SK-N-SH treated with all-trans-retinoic acid at 6 μM for 48 hours (cell line): ENCODE results near the gene TFF3.

Experiments
- ATAC-seq: fragments of 200-7000 bp; cut with Tn5 transposase; 3 replicates; pipeline ENCODE4 v1.9.1; 2020; ENCODE audit warnings: mild to moderate bottlenecking, moderate library complexity
- ARNTL ChIP-seq: fragments of 450-650 bp; formaldehyde crosslinking; IDR thresholded peaks from 2 replicates; pipeline ENCODE4 v1.5.0; 2020; ENCODE audit warnings: low read depth, mild to moderate bottlenecking, moderate library complexity, borderline replicate concordance
- BACH2 ChIP-seq: fragments of 250-450 bp; sonication (Bioruptor Pico); IDR thresholded peaks from 2 replicates; pipeline ENCODE4 v1.9.0; 2021; ENCODE audit warnings: mild to moderate bottlenecking, borderline replicate concordance
- CSDC2 ChIP-seq: fragments of 250-450 bp; sonication (Bioruptor Pico); IDR thresholded peaks from 2 replicates; pipeline ENCODE4 v1.5.0; 2020; ENCODE audit warnings: mild to moderate bottlenecking, moderate library complexity
- ESRRG ChIP-seq: fragments of 250-450 bp; sonication (Bioruptor Pico); IDR thresholded peaks from 2 replicates; pipeline ENCODE4 v1.6.1; 2021; ENCODE audit warnings: mild to moderate bottlenecking
- GLIS3 ChIP-seq: fragments of 250-450 bp; sonication (Bioruptor Pico); IDR thresholded peaks from 2 replicates; pipeline ENCODE4 v1.5.0; 2020; ENCODE audit warnings: mild to moderate bottlenecking, moderate library complexity
- ISL1 ChIP-seq: fragments of 250-450 bp; sonication (Bioruptor Pico); IDR thresholded peaks from 2 replicates; pipeline ENCODE4 v2.1.2; 2022; ENCODE audit warnings: mild to moderate bottlenecking, moderate library complexity
- OSR1 ChIP-seq: fragments of 250-450 bp; sonication (Bioruptor Pico); IDR thresholded peaks from 2 replicates; pipeline ENCODE4 v1.8.0; 2022; ENCODE audit warnings: moderate library complexity, mild to moderate bottlenecking, inconsistent platforms
- RARB ChIP-seq: fragments of 250-450 bp; sonication (Bioruptor Pico); IDR thresholded peaks from 2 replicates; pipeline ENCODE4 v1.8.0; 2021; ENCODE audit warnings: mild to moderate bottlenecking, moderate library complexity
- SNAI2 ChIP-seq: fragments of 250-450 bp; sonication (Bioruptor Pico); IDR thresholded peaks from 2 replicates; pipeline ENCODE4 v1.5.0; 2020; ENCODE audit warnings: mild to moderate bottlenecking, moderate library complexity
- TCF4 ChIP-seq: fragments of 250-450 bp; sonication (Bioruptor Pico); IDR thresholded peaks from 2 replicates; pipeline ENCODE4 v1.8.0; 2021; ENCODE audit warnings: mild to moderate bottlenecking, moderate library complexity, borderline replicate concordance
- TOX ChIP-seq: fragments of 250-450 bp; sonication (Bioruptor Pico); IDR thresholded peaks from 2 replicates; pipeline ENCODE4 v1.8.0; 2021; ENCODE audit warnings: mild to moderate bottlenecking, moderate library complexity, borderline replicate concordance
- TSHZ2 ChIP-seq: fragments of 250-450 bp; sonication (Bioruptor Pico); IDR thresholded peaks from 2 replicates; pipeline ENCODE4 v1.5.0; 2020; ENCODE audit warnings: mild to moderate bottlenecking, moderate library complexity
- ZC3H10 ChIP-seq: fragments of 250-450 bp; sonication (Bioruptor Pico); IDR thresholded peaks from 2 replicates; pipeline ENCODE4 v1.5.1; 2021; ENCODE audit warnings: mild to moderate bottlenecking, moderate library complexity
- ZFP3 ChIP-seq: fragments of 250-450 bp; sonication (Bioruptor Pico); IDR thresholded peaks from 2 replicates; pipeline ENCODE4 v1.5.0; 2020; ENCODE audit warnings: mild to moderate bottlenecking, moderate library complexity
- ZNF565 ChIP-seq: fragments of 450-650 bp; formaldehyde crosslinking; conservative IDR thresholded peaks from 2 replicates; pipeline ENCODE4 v1.5.0; 2020; ENCODE audit warnings: low read depth, mild to moderate bottlenecking, moderate library complexity
- ZNF70 ChIP-seq: fragments of 450-650 bp; formaldehyde crosslinking; IDR thresholded peaks from 2 replicates; pipeline ENCODE4 v1.5.0; 2020; ENCODE audit warnings: mild to moderate bottlenecking, moderate library complexity
- TF ChIP-seq, protein P1 (sequence below): fragments of 250-450 bp; sonication (Bioruptor Pico); IDR thresholded peaks from 2 replicates; pipeline ENCODE4 v1.5.1; 2021; ENCODE audit warnings: mild to moderate bottlenecking, moderate library complexity
- TF ChIP-seq, protein P2 (sequence below): fragments of 250-450 bp; sonication (Bioruptor Pico); IDR thresholded peaks from 2 replicates; pipeline ENCODE4 v1.5.1; 2020; ENCODE audit warnings: low read depth, mild to moderate bottlenecking, moderate library complexity
- TF ChIP-seq, protein P3 (sequence below): fragments of 250-450 bp; sonication (Bioruptor Pico); IDR thresholded peaks from 2 replicates; pipeline ENCODE4 v1.8.0; 2021; ENCODE audit warnings: low read depth, mild to moderate bottlenecking, moderate library complexity, borderline replicate concordance

The TFF3 gene

DNA sequence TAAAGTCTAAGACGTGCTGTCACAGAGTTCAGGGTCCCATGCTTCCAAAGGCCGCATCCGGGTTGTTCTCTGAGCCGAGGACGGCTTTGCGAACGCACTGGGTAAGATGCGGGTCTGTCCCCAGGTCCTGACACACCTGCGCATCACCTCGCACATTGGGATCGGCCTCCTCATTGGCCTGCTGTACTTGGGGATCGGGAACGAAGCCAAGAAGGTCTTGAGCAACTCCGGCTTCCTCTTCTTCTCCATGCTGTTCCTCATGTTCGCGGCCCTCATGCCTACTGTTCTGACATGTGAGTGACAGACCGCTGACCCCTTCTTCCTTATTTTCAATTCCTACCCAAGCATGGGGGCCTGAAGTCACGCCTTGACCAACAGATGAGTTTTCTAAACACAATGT, 25.3 kb downstream of the TFF3 start:
- no peak for ATAC-seq
- TF ChIP-seq, protein P1, sequence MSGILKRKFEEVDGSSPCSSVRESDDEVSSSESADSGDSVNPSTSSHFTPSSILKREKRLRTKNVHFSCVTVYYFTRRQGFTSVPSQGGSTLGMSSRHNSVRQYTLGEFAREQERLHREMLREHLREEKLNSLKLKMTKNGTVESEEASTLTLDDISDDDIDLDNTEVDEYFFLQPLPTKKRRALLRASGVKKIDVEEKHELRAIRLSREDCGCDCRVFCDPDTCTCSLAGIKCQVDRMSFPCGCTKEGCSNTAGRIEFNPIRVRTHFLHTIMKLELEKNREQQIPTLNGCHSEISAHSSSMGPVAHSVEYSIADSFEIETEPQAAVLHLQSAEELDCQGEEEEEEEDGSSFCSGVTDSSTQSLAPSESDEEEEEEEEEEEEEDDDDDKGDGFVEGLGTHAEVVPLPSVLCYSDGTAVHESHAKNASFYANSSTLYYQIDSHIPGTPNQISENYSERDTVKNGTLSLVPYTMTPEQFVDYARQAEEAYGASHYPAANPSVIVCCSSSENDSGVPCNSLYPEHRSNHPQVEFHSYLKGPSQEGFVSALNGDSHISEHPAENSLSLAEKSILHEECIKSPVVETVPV (CRISPR knock-in tag), result no peak
- TF ChIP-seq, all 23 proteins: peak for 0

DNA sequence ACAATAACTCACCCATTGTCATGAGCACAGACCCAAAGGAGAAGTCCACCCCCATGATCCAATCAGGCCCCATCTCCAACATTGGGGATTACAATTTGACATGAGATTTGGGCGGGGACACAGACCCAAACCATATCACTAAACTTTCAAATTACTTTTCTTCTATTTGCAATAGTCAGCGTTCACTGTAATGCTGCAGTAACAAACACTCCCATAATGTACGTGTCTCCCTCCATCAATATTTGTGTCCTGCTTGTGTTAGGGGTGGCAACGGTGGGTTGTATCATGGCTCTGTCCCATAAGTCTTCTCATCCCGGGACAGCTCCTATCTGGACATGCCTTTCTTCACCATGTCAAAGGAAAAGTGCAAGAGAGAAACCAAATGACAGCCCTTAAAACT, 26.2 kb downstream of the TFF3 start:
- TF ChIP-seq SNAI2 (CRISPR knock-in tag) (no peak), TSHZ2 (CRISPR knock-in tag) (no peak), TOX (CRISPR knock-in tag) (no peak), CSDC2 (CRISPR knock-in tag) (no peak), ZC3H10 (CRISPR knock-in tag) (no peak), ARNTL (CRISPR knock-in tag) (no peak), ISL1 (CRISPR knock-in tag) (no peak), ESRRG (no peak), ZNF70 (CRISPR knock-in tag) (no peak), RARB (no peak), BACH2 (CRISPR knock-in tag) (no peak), ZFP3 (no peak), OSR1 (CRISPR knock-in tag) (no peak), ZNF565 (CRISPR knock-in tag) (no peak), GLIS3 (CRISPR knock-in tag) (no peak)
- TF ChIP-seq, protein P2, sequence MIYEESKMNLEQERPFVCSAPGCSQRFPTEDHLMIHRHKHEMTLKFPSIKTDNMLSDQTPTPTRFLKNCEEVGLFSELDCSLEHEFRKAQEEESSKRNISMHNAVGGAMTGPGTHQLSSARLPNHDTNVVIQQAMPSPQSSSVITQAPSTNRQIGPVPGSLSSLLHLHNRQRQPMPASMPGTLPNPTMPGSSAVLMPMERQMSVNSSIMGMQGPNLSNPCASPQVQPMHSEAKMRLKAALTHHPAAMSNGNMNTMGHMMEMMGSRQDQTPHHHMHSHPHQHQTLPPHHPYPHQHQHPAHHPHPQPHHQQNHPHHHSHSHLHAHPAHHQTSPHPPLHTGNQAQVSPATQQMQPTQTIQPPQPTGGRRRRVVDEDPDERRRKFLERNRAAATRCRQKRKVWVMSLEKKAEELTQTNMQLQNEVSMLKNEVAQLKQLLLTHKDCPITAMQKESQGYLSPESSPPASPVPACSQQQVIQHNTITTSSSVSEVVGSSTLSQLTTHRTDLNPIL (CRISPR knock-in tag), result no peak
- TF ChIP-seq, protein P3, sequence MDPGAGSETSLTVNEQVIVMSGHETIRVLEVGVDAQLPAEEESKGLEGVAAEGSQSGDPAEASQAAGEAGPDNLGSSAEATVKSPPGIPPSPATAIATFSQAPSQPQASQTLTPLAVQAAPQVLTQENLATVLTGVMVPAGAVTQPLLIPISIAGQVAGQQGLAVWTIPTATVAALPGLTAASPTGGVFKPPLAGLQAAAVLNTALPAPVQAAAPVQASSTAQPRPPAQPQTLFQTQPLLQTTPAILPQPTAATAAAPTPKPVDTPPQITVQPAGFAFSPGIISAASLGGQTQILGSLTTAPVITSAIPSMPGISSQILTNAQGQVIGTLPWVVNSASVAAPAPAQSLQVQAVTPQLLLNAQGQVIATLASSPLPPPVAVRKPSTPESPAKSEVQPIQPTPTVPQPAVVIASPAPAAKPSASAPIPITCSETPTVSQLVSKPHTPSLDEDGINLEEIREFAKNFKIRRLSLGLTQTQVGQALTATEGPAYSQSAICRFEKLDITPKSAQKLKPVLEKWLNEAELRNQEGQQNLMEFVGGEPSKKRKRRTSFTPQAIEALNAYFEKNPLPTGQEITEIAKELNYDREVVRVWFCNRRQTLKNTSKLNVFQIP (CRISPR knock-in tag), result no peak
- no peak for ATAC-seq

DNA sequence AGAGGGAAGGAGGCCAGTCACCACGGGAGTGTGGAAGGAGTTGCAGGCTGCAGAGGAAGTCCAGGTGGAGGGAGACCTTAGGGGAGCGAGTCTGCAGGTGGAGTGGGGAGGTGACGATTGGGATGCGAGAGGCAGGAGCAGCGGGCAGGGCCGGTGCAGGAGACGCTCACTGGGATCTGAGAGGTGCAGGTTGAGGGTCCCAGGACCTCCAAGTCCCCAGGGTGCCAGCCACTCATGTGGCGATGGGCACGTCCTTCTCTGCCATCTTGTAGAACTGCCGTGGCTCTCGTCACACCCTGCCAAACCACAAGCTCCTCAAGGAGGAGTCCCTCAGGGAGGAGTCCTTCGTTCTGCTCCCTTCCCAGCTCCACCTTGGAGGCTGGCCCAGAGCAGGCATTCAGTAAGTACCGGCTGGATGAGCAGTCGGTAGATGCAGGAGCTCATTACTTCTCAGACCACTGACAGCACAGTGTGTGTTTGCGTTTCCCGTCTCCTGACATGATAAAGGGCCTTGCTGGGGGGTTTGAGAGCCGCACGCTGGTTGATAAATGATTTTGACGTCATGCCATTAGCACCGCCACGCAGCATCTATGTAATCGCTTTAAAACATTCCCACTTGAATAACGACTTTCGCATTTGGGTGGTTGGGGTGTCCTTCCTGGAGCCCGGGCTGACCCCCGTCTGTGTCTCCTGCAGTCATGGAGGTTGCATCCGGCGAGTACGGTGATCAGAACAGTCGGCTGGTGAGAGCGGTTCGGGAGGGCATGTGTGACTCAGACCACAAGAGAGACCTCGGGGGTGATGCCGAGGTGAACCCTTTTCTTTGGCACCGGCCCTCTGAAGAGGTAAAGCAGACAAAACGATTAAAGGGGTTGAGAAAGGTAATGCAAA, 27.8 kb downstream of the TFF3 start:
- no peak for ATAC-seq
- TF ChIP-seq, protein P2 (CRISPR knock-in tag), result no peak
- TF ChIP-seq, protein P1 (CRISPR knock-in tag), result no peak
- TF ChIP-seq TCF4 (CRISPR knock-in tag) (no peak), ZFP3 (no peak), RARB (no peak), CSDC2 (CRISPR knock-in tag) (no peak), ESRRG (no peak), ZNF70 (CRISPR knock-in tag) (no peak), OSR1 (CRISPR knock-in tag) (no peak), BACH2 (CRISPR knock-in tag) (no peak), SNAI2 (CRISPR knock-in tag) (no peak), GLIS3 (CRISPR knock-in tag) (no peak), TSHZ2 (CRISPR knock-in tag) (no peak), ZNF565 (CRISPR knock-in tag) (no peak), ARNTL (CRISPR knock-in tag) (no peak), ZC3H10 (CRISPR knock-in tag) (no peak)
- TF ChIP-seq, protein P3 (CRISPR knock-in tag), result no peak
